ENCODE data around the gene OPN3. TPM values are rescaled to one million over a fixed set of nuclear protein-coding genes. Genes with fewer than 3 reads are reported as not detected.

The OPN3 gene
- total and polyA plus RNA-seq, 9 of the 15 experiments (the other 6 are each of a cell fraction or from before 2014, with no cell fraction given) = 4.2 to 34.6 (median 17.0) TPM

DNA sequence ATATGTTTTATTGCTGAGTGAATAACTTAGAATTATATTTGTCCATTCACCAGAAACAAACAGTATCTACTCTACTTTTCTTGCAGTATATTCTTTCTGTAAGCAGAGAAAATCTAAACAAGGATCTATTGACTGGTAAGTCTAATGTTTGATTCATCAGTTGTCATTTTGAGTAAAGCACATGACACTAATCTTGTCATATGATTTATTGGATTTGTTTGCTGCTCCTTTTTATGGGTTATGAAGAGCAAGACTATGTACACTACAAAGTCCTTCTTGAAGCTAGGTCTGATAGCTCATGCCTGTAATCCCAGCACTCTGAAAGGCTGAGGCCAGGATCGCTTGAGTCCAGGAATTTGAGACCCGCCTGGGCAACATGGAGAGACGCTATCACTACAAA, 84.6 kb downstream of the OPN3 start (continued):
- no peak for TF ChIP-seq PHF21A (IDR thresholded peaks at IDR 0.05; ENCODE audit: borderline replicate concordance, low read depth)
- TF ChIP-seq ZNF274 (IDR thresholded peaks at IDR 0.05; ENCODE audit: borderline replicate concordance, low read depth, low read length) = no peak
- TF ChIP-seq CHD7 (IDR thresholded peaks at IDR 0.05; ENCODE audit: low read depth, low read length) = no peak
